NCI-H446 treated with DMSO at 0.1 percent for 48 hours (cell line): ENCODE results near the gene KMT2C.
"Not testable (repeated sequence)": the region's sequence is repeated elsewhere in the genome, so short reads cannot be mapped to it uniquely, and the experiment has no call there.

Experiments
- DNase-seq: peaks from one replicate; lab custom pipeline; 2025; lab: John Stamatoyannopoulos, UW

Gene KMT2C

DNA sequence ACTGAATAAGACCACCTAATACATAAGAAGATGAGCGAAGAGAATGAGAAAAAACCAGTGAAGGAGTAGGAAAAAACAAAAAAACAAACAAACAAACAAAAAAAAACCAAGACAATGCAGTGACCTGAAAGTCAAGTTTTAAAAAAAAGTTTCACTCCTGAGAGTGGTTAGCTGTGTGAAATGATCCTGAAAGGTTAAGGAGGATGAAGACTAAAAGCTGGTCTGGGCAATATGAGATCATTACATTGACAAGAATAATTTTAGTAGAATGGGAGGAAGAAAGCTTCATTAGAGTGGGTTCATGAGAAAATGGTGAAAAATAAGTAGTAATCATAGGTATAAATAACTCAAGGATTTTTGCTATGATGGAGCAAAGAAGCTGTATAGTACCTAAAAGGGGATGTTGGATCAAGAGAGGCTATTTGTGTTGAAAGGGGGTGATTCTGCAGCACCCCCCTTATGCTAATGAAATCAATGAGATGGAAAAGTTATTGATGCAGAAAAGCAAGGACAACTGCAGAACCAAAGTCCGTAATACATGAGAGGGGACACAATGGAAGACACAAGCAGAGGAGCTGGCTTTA lies 80.2 kb downstream of the KMT2C start:
- no peak for DNase-seq

DNA sequence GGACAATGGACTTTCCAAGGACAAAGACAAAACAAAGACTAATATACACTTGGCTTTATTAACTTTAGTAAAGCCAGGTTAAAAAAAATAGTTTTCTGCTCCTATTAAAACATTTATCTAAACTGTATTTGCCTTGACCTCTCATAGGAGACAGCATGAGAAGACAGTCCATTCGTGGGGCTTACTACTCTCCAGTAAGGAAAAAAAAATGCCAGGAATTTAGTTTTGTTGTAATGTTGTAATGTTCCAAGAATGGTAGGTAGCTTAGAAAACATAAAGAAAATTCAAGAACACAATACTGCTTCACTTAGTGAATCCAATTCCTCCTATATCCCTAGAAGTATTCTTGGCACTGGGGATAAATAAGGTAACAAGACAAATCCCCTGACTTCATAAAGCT lies 81.7 kb downstream of the KMT2C start:
- no peak for DNase-seq

DNA sequence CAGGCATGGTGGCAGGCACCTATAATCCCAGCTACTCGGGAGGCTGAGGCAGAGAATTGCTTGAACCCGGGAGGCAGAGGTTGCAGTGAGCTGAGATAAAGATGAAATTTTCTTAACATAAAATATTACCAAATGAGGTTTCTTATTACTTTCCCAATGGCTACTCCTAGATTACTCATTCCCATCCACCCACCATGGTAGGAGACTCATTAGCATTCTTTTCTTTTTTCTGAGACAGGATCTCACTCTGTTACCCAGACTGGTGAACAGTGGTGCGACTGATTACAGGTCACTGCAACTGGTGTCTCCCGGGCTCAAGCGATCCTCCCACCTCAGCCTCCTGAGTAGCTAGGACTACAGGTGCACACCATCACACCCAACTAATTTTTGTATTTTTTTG lies 82.5 kb downstream of the KMT2C start:
- not testable (repeated sequence) for DNase-seq

DNA sequence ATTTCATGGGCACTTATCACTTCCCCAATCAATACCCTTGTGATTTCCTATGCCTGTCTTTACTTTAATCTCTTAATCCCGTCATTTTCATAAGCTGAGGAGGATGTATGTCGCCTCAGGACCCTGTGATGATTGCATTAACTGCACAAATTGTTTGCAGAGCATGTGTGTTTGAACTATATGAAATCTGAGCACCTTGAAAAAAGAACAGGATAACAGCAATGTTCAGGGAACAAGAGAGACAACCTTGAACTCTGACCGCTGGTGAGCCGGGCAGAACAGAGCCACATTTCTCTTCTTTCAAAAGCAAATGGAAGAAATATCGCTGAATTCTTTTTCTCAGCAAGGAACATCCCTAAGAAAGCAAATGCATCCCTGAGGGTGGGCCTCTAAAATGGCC lies 84.1 kb downstream of the KMT2C start:
- not testable (repeated sequence) for DNase-seq

DNA sequence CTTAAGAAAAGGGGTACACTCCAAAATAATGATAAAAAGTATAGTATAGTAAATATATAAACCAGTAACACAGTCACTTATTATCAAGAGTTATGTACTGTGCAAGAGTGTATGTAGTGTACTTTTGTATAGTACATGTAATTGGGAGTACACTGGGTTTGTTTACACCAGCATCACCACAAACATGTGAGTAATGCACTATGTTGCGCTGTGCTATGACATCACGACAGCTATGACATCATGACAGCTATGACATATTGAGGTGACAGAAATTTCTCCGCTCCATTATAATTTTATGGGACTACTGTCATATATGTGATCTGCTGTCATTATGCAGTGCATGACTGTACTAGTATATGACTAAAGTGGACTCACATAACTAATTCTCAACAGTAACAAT lies 84.6 kb downstream of the KMT2C start:
- no peak for DNase-seq

DNA sequence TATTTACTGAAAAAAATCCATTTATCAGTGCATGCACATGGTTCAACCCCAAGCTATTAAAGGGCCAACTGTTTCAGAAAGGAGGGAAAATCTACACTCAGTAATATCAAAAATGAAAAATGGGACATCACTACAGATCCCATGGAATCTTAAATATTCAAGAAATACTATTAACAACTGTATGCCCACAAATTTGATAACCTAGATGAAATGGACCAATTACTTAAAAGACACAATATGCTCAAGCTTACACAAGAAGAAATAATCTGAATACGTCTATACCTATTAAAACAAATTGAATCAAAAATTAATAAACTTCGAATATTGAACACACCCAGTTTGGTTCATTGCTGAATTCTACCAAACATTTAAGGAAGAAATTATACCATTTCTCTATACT lies 87.9 kb downstream of the KMT2C start:
- DNase-seq: no peak

DNA sequence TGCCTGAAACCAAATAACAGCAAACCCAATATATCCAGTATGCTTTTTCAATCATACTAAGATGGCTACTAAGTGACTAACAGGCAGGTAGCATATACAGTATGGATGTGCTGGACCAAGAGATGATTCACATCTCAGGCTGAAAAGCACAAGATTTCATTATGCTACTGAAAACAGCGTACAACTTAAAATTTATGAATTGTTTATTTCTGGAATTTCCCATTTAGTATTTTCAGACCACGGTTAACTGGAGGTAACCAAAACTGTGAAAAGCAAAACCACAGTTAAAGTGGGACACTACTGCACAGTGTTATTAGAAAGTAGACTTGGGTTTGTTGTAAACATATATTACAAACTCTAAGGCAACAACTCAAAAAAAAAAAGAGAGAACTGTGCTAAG lies 91.5 kb downstream of the KMT2C start:
- no peak for DNase-seq

DNA sequence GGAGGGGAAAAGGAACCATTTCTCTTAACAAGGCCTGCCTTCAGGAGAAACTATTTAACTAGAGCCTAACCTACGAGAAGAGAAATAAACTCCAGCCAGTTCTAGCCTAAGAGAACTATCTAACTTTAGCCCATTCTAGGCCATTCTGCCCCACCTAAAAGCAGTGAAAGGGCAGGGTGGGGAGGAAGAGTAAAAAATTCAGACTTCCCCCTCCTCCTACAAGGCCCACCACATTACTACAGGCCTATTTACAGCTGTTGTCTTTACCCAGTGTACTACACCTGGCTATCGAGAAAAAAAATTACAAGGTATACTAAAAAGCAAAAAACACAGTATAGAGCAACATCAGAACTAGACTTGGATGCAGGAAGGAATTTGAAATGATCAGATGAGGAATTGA lies 93.0 kb downstream of the KMT2C start:
- no peak for DNase-seq

DNA sequence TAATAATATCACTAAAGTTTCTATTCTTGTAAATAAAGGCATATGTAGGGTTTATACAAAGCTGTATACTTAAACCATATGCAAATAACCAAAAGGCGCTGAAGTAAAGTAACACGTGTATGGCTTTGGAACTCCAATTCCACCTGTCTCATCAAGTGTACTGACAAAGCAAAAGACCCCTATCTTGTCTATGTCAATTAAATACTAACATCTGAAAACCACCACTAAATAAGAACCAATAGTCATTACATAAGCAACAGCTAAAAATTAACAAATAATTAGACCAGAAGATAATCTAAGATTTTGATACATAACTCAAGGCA lies 93.9 kb downstream of the KMT2C start:
- DNase-seq: no peak

DNA sequence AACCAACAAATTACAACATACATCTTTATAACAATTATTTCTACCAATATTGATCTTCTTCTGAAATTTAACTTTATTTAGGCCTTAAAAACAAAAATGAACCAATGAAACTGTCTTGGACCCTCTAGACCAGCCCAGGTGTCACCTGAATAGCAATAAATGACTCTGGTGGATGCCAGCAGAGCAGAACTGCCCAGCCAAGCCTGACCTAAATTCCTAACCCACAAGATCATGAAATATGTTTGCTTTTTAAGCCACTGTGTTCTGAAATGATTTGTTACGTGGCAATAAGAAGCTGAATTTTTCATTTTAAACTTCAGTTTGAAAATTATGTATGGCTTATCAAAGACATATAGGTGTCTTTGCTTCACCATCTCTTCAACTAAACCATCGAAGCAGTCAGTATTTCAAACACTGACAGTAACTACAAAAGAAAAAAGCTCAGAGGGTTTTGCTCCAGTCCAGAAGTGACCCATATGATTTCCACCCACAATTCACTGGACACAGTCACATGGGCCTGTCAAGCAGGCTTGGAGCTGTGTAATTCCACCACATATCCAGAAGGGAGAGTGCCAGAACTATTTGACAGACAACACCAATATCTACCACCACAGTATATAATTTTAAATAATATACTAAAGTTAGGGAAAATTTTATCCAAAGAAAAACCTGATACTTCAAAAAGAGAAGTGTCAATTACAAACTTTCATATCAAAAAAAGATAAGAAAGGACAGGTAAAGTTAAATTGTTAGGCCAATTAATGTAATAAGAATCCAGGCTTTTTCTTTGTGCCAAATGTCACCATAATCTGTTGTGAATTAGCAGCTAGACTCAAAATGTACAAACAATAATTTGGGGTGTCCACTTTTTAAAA lies 94.5 kb downstream of the KMT2C start:
- DNase-seq: peak; percentile 27

DNA sequence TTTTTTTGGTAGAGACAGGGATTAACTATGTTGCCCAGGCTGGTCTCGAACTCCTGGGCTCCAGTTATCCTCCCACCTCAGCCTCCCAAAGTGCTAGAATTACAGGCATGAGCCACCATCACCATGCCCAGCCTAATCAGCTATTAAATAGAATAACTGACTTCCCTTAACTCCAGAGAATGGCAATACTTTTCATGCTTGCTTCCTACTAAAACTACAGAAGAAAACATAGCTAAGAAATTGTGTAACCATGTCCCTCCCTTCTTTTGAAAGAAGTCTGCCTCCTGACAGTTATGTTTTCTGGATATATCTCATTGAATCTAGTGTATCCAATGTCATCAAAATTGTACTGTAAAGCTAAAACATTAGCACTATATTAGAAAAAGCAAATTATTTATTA lies 95.6 kb downstream of the KMT2C start:
- DNase-seq: no peak

DNA sequence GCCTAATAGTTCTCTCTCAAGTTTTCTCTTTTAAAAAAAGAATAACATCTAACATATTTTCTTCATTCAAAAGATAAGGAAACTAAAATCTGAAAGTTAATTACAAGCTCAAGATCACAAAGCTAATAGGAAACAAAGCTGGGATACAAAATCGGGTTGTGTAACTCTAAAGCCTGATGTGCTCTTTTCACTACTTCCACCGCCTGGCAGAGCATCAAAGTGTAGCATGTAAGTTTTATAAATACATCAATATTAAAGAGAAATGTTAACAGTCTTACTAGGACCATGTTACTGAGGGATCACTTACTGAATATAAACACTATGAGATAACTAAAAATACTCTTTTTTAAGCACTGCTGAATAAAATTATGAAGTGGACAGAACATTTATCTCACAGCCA lies 97.2 kb downstream of the KMT2C start:
- no peak for DNase-seq

DNA sequence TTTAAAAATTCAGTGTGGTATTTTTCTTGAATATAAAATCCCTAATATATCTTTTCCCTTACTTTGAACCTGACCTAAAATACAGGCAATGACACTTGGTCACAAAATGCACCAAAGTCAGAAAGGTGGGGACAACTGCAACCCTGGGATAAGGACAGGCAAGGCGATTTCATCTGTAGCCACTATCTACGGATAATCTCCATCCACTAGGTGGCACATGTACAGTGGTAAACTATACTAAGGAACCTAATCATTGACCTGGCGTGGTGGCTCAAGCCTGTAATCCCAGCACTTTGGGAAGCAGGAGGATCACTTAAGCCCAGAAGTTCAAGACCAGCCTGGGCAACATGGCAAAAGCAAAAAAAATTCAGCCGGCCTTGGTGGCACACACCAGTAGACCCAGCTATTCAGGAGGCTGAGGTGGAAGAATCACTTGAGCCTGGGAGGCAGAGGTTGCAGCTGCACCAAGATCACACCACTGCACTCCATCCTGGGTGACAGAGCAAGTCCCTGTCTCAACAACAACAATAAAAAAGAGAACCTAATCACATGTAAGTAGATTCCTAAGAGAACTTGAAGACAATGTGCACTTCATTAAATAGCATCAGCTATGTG lies 98.9 kb downstream of the KMT2C start:
- DNase-seq: no peak

DNA sequence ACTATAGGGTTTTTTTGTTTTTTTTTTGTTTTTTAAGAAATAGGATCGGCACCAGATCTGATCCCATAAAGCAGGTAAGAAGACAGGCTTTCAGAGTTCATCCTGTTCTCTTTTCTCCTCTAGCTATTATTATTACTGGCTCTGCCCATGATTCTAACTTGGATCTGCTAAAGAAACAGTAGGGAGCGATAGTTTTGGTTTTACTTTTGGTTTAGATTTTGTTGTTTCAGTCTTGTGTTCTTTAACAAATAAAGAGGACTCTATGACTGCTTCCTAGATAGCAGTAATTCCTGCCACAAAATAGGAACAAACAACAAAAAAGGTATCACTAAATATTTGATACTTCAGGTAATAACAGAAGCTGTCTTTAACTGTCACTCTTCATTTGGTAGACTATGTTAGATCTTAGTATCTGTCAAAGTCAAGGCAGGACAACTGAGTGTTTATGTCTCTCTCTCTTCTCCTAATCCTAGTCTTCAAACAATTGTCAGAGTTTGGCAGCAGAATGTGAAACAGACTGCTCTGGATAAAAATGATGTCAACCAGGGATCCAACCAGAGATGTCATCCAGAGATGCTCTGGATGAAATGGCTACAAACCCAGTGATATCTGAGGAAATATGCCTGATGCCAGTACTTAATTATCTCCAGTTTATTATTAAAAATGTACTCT lies 99.8 kb downstream of the KMT2C start:
- DNase-seq: no peak

DNA sequence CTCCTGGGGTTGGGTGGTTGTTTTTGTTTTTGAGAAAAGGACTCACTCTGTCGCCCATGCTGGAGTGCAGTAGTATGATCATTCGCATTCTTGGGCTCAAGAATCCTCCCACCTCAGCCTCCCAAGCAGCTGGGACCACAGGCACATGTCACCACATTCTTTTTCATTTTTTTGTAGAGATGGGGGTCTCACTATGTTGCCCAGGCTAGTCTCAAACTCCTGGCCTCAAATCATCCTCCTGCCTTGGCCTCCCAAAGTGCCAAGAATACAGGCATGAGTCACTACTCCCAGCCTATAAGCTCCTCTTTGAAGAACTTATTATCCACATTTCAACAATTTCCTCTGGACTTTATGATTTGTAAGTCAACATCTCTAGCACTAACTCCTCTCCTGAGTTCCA lies 102.7 kb downstream of the KMT2C start:
- no peak for DNase-seq

DNA sequence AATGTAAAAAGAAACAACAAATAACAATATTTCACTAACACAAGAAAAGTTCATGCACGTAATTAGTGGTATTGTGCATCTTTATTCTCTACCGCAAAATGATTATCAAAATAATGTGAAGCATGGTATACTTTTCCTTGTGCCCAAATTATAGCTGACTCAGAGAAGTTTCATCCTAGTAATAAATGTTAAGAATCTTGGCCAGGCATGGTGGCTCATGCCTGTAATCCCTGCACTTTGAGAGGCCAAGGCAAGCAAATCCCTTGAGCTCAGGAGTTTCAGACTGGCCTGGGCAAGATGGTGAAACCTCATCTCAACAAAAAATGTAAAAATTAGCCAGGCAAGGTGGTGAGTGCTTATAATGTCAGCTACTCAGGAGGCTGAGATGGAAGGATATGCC lies 105.0 kb downstream of the KMT2C start:
- DNase-seq: no peak

DNA sequence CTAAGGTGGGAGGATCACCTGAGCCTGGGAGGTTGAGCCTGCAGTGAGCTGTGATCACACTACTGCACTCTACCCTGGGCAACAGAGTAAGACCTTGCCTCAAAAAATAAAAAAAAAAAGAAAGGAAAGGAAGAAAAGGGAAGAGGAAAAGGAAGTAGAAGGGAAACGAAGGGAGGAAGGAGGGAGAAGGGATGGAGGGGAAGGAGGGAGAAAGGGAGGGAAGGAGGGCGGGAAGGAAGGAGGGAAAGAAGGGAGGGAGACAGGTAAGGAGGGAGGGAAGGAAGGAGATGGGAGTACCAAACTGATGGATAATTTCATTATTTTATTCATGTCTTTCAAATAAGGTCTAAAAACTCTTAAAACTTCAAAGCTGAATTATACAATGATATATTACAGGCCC lies 106.3 kb downstream of the KMT2C start:
- DNase-seq: no peak

DNA sequence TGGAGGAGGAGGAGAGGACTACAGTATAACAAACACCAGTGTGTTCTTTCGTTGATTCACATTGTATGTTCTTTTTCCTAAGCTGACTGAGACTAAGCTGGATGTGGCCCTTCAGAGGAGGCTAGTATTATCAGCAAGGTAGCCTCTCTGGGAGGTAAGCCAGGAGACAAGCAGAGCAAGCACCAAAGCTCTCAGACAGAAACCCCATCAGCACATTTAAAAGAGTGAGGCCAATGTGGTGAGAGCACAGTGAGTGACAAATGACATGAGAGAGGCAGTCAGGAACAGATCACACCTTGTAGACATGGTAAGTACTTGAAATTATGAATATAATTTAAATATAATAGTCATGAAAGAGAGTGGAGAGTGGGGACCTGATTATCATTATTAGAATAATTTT lies 107.6 kb downstream of the KMT2C start:
- DNase-seq: no peak

DNA sequence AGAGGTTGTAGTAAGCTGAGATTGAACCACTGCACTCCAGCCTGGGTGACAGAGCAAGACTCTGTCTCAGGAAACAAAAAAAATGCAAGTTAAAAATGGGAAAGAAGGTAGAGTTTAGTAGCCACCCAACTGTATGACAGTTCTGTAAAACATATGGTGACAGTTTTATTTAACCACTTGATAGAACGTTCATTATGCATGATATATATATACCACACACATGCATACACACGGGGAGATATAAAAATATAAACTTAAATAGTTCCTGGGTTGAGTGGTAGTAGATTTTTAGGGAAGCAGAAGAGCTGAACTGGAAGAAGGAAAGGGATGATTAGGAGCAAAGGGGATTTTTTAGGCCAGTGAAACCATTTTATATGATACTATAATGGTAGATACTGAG lies 120.0 kb downstream of the KMT2C start:
- no peak for DNase-seq

DNA sequence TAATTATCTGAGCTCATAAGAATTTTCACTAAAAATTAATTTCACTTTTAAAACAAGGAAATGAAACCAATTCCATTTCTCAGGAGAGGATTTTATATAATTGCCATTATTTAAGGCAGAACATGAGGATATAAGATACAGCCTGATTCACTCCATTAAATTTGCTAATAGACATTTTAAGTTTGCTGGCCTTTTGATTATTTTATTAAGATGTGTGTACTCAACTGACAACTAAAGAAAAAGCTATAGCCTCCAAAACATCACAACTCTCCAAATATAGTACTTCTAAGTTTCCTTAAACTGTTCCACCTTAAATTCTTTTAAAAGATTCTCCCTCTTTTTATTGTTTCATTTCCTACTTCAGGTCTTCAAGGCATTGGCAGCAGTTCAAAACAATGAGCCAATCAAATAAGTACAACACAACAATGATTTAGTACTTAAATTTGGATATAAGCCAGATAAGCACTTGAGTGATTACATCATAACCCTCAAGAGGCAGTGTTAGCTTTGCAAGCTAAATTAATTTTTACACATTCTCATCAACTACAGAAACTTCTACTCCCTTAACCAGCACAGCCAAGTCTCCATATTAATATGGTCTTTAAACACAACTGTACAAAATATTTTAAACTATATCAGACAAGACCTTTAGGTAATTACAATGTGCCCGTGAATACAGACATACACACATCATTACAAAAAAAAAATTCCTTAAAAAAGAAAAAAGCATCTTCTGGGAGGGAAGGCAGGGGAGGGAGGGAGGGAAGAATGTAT lies 121.8 kb downstream of the KMT2C start:
- DNase-seq: peak; percentile 96

DNA sequence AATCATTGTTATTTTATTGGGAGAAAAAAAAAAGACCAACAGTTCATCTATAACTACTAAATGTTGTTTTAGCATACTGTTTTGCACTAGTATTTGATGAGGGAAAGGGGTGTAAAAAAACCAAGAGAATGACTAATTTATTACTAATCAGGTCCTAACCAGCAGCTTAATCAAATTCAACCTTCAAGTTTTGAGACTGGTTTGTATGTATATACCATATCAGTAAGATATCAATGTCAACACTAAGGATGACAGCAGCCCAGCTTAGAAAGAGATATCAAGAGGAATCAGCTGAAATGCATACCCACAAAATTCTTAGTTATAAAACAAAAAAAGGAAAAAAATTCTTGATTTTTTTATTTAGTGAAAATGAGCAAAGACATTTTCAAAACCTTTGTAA lies 122.6 kb downstream of the KMT2C start:
- DNase-seq: no peak

DNA sequence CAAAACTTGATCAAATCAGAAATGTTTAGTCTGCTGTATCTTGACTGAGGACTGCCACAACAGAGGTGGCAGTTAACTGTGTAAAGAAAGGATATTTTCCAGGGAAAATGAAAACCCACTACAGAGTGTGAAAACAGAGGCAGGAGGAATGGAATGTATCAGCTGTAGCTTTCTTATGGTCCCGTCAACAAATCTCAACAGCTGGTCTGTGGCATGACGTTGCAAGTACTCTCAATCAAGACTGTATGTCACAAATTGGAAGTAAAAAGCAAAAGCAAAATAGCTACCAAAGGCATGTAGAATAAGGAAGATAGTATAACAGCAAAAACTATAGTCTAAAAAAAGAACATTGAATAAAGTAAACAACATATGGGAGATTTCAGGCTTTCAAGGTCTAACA lies 123.5 kb downstream of the KMT2C start:
- DNase-seq: peak; percentile 8
